ENCODE data around the gene EZH1. TPM values are rescaled to one million over a fixed set of nuclear protein-coding genes. Genes with fewer than 3 reads are reported as not detected.

EZH1 gene
- polyA plus RNA-seq, 1 experiment: 30.4 TPM

DNA sequence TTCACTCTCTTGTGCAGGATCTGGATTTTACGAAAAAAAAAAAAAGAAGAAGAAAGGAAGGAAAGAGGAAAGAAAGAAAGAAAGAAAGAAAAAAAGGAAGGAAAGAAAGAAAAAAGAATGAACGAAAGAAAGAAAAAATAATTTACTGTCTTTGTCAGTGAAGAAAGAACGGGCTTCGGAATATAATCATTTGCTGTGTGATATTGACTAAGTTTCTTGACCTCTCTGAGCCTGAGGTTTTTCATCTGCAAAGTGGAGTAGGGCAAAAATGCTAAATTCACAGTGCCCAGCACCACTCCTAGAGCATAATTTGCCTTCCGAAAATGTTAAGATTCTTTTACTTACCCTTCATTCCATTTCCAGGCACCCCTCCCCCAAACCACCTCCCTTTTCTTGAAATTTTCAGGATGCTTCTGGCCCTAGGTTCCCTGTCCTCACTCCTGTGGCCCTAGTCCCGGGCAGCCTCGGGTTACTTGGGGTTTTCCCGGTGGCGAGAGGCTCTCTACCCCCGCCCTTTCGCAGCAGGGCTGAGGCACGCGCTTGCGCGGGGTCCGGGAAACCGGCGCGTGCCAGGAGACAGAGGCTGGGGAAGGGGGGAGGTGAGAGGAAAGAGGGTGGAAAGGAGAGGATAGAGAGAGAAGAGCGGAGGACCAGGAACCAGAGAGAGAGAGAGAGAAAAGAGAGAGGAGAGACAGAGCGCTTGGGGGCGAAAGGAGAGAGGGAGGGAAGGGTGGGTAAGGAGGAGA is 62.7 kb downstream of the EZH1 start, which contains the start of gene CNTNAP1:
Gene CNTNAP1, plus strand, starts transcription at position 556 of the 746 bp plus-strand sequence. CDS start 299 bp downstream, outside the sequence.
- no peak for DNase-seq (ENCODE audit: low read depth)
- no peaks in the 10 kb centered on the region for H3K27me3 ChIP-seq (ENCODE audit: control insufficient read depth, insufficient read depth, low read length)
- TF ChIP-seq, protein P1, sequence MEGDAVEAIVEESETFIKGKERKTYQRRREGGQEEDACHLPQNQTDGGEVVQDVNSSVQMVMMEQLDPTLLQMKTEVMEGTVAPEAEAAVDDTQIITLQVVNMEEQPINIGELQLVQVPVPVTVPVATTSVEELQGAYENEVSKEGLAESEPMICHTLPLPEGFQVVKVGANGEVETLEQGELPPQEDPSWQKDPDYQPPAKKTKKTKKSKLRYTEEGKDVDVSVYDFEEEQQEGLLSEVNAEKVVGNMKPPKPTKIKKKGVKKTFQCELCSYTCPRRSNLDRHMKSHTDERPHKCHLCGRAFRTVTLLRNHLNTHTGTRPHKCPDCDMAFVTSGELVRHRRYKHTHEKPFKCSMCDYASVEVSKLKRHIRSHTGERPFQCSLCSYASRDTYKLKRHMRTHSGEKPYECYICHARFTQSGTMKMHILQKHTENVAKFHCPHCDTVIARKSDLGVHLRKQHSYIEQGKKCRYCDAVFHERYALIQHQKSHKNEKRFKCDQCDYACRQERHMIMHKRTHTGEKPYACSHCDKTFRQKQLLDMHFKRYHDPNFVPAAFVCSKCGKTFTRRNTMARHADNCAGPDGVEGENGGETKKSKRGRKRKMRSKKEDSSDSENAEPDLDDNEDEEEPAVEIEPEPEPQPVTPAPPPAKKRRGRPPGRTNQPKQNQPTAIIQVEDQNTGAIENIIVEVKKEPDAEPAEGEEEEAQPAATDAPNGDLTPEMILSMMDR (IDR thresholded peaks at IDR 0.05; ENCODE audit: insufficient read depth, low read depth, low read length): no peak
- peaks cover 13% of the 10 kb centered on the region for H3K36me3 ChIP-seq (ENCODE audit: control insufficient read depth, insufficient read depth, low read length)
- ChIA-PET CTCF (interaction anchor here (1.0 to 3.3 kb wide), 2 partner anchors 20 to 104 kb away, joined by 3 to 25 read pairs; partner anchors contain the start of gene PSMC3IP), POLR2A (interaction anchor here (0.6 kb wide), 1 partner anchor 104 kb away, joined by 3 read pairs; no protein-coding TSS in a partner anchor)
- H3K4me3 ChIP-seq (ENCODE audit: low read depth, low read length): peak within 1 kb of the TSS; percentile 66

GRCh38 chr17:42680331-42680808 is 64.5 kb downstream of the EZH1 start:
- TF ChIP-seq, protein P1 (IDR thresholded peaks at IDR 0.05; ENCODE audit: insufficient read depth, low read depth, low read length): no peak
- Histone ChIP-seq H3K4me3 (ENCODE audit: low read depth, low read length) (peak overlapping the region; percentile 34), H3K36me3 (ENCODE audit: control insufficient read depth, insufficient read depth, low read length) (peaks cover 6% of the 10 kb centered on the region), H3K27me3 (ENCODE audit: control insufficient read depth, insufficient read depth, low read length) (no peaks in the 10 kb centered on the region)
- DNase-seq (ENCODE audit: low read depth): no peak
- ChIA-PET POLR2A (no interaction called here), CTCF (interaction anchor here (0.6 to 4.0 kb wide), 20 partner anchors 9 to 717 kb away, joined by 3 to 56 read pairs (median 4); partner anchors contain the start of genes NAGLU, PSMC3IP, RETREG3 and TUBG1)

GRCh38 chr17:42679492-42680330 is 65.1 kb downstream of the EZH1 start:
- POLR2A ChIA-PET: no interaction called here
- TF ChIP-seq, protein P1 (IDR thresholded peaks at IDR 0.05; ENCODE audit: insufficient read depth, low read depth, low read length): peak; percentile 48
- CTCF ChIA-PET: interaction anchor here (0.6 to 4.0 kb wide), 29 partner anchors 8 to 716 kb away, joined by 3 to 56 read pairs (median 3); partner anchors contain the start of genes NAGLU, PSMC3IP, RETREG3 and STAT3
- Histone ChIP-seq H3K27me3 (ENCODE audit: control insufficient read depth, insufficient read depth, low read length) (no peaks in the 10 kb centered on the region), H3K4me3 (ENCODE audit: low read depth, low read length) (peak overlapping the region; percentile 34), H3K36me3 (ENCODE audit: control insufficient read depth, insufficient read depth, low read length) (peaks cover 1% of the 10 kb centered on the region)
- no peak for DNase-seq (ENCODE audit: low read depth)

- POLR2A ChIA-PET: no interaction called here
- H3K4me3 ChIP-seq (ENCODE audit: low read depth, low read length): peak overlapping the region; percentile 34
Observed at GRCh38 chr17:42678951-42679491, 65.8 kb downstream of the EZH1 start.

More at GRCh38 chr17:42678951-42679491, 65.8 kb downstream of the EZH1 start:
- no peaks in the 10 kb centered on the region for H3K27me3 ChIP-seq (ENCODE audit: control insufficient read depth, insufficient read depth, low read length)
- DNase-seq (ENCODE audit: low read depth): no peak
- peaks cover under 1% of the 10 kb centered on the region for H3K36me3 ChIP-seq (ENCODE audit: control insufficient read depth, insufficient read depth, low read length)
- TF ChIP-seq, protein P1 (IDR thresholded peaks at IDR 0.05; ENCODE audit: insufficient read depth, low read depth, low read length): peak; percentile 11; the same call in 1 of the 2 replicates
- CTCF ChIA-PET: interaction anchor here (0.6 to 4.0 kb wide), 21 partner anchors 8 to 290 kb away, joined by 3 to 56 read pairs (median 4); partner anchors contain the start of genes PSMC3IP, RETREG3, STAT3 and TUBG1
